Esophagus muscularis mucosa (tissue), 4 donors: Measurements from ENCODE around the gene MINDY3. TPM values are rescaled to one million over a fixed set of nuclear protein-coding genes. Genes with fewer than 3 reads are reported as not detected.
A peak's percentile ranks its signal among the peaks of the same experiment; 100 is the strongest.
"Not testable (repeated sequence)": the region's sequence is repeated elsewhere in the genome, so short reads cannot be mapped to it uniquely, and the experiment has no call there.

Experiments
- DNase-seq: peaks from one replicate; pipeline ENCODE4 v3.0.0-alpha.2; 2017; ENCODE audit errors: extremely low spot score
- H3K27ac ChIP-seq, 4 donors: fragments of 200-600 bp; sonication (generic); replicated peaks in 1 of 4; 1 replicate in 3 of 4; 2 replicates in 1 of 4; pipeline ENCODE4 v1.5.1; 2016 to 2019; ENCODE audit warnings: mild to moderate bottlenecking in 1 of 4
- H3K27me3 ChIP-seq, 4 donors: fragments of 200-600 bp; sonication (generic); one replicate each; pipeline versions ENCODE4 v1.5.1 to v1.6.0; 2016 to 2019
- H3K36me3 ChIP-seq, 4 donors: fragments of 200-600 bp; sonication (generic); one replicate each; pipeline ENCODE4 v1.5.1; 2016 to 2019
- H3K4me1 ChIP-seq, 4 donors: fragments of 200-600 bp; sonication (generic); one replicate each; pipeline ENCODE4 v1.5.1; 2016 to 2019
- H3K4me3 ChIP-seq, 4 donors: fragments of 200-600 bp; sonication (generic); 1 replicate in 2 of 4; 2 replicates in 2 of 4; pipeline ENCODE4 v1.5.1; 2016 to 2019; ENCODE audit warnings: mild to moderate bottlenecking in 4 of 4, moderate library complexity in 1 of 4
- H3K9me3 ChIP-seq, 4 donors: fragments of 200-600 bp; sonication (generic); 1 replicate in 3 of 4; 2 replicates in 1 of 4; pipeline ENCODE4 v1.5.1; 2016 to 2019
- CTCF ChIP-seq, 3 experiments: fragments of 200-600 bp in 2 of 3; fragments of 450-650 bp in 1 of 3; sonication (generic) in 2 of 3; IDR thresholded peaks; one replicate each; pipeline ENCODE4 v1.5.1; 2017 to 2019; ENCODE audit warnings: antibody characterized with exemption in 3 of 3, mild to moderate bottlenecking in 2 of 3, moderate library complexity in 1 of 3
- EP300 ChIP-seq: sonication (generic); formaldehyde crosslinking; IDR thresholded peaks from one replicate; pipeline ENCODE4 v1.6.1; 2017; ENCODE audit warnings: antibody characterized with exemption
- POLR2A ChIP-seq: fragments of 450-650 bp; IDR thresholded peaks from one replicate; pipeline ENCODE4 v1.6.1; 2017; ENCODE audit warnings: antibody characterized with exemption, moderate library complexity, mild to moderate bottlenecking, low read depth
- POLR2AphosphoS5 ChIP-seq, 2 donors: sonication (generic); formaldehyde crosslinking; IDR thresholded peaks; one replicate each; pipeline ENCODE4 v1.6.1; 2017; ENCODE audit warnings: antibody characterized with exemption in 2 of 2
- WGBS: methylation state at CpG from one replicate; pipeline ENCODE4 v1.1.5; 2018; 5-methylcytosine and 5-hydroxymethylcytosine counted together
- intact Hi-C: fragments of 100-400 bp; cut with DNase I; formaldehyde crosslinking; loops from one replicate; pipeline ENCODE4 v1.15.1; 2023
- total RNA-seq, 4 donors: library from RNA; depleted of rRNA; stranded (reverse); fragments of >200 nt; gene quantifications; one replicate each; pipeline versions ENCODE4 v1.1.0 to v1.2.1, GENCODE V29; 2016

The MINDY3 gene
- total RNA-seq, 4 donors from 2014 or later = 23.8 to 34.3 (median 28.4) TPM

- Histone ChIP-seq H3K4me3 (no peak overlapping the region), H3K27ac (no peak overlapping the region), H3K9me3 (no peaks in the 10 kb centered on the region), H3K4me1 (no peaks in the 10 kb centered on the region), H3K27me3 (peaks cover 0 to 35% (median 2%) of the 10 kb centered on the region in 4 donors), H3K36me3 (no peaks in the 10 kb centered on the region)
- TF ChIP-seq EP300 (no peak), CTCF (IDR thresholded peaks at IDR 0.05) (no peak)
- no peak for DNase-seq
- WGBS = 80% methylated on average over 3 of the region's 3 CpGs
- intact Hi-C loops = no loop called here
Observed at GRCh38 chr10:15884447-15884846, 24.1 kb upstream of the MINDY3 start.

- Histone ChIP-seq H3K9me3 (no peaks in the 10 kb centered on the region), H3K27ac (no peak overlapping the region), H3K4me3 (no peak overlapping the region), H3K36me3 (no peaks in the 10 kb centered on the region), H3K27me3 (peaks cover 0 to 40% (median 2%) of the 10 kb centered on the region in 4 donors), H3K4me1 (no peaks in the 10 kb centered on the region)
- WGBS = 68% methylated on average over 1 of the region's 1 CpG
- DNase-seq = no peak
- TF ChIP-seq POLR2A = no peak
- no peak for TF ChIP-seq POLR2AphosphoS5 (IDR thresholded peaks at IDR 0.05)
- no peak for TF ChIP-seq CTCF (IDR thresholded peaks at IDR 0.05)
- TF ChIP-seq EP300 = no peak
- intact Hi-C loops = no loop called here
Observed at GRCh38 chr10:15881542-15881941, 21.2 kb upstream of the MINDY3 start.

DNA sequence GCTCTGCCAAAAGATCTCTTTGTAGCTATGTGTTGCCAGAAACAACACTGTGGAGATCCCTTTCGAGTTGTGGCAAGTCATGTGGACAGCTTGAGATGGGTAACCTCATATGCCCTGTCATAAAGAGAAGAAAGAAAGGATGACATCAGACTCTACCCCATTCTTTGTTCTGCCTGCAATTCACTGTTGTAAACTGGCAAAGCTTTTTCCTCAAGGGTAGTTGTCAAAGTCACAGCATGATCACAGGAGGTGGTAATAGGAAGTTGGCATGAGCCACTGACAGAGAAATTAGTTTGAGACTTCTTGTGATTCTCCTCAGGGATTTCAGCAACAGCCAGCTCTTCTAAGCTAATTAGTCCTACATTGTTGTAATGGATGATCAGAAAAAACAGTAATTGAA, 19.4 kb upstream of the MINDY3 start:
- H3K27ac ChIP-seq = no peak overlapping the region
- WGBS = 28% methylated on average over 1 of the region's 1 CpG
- intact Hi-C loops = no loop called here
- no peaks in the 10 kb centered on the region for H3K36me3 ChIP-seq
- no peak for TF ChIP-seq CTCF (IDR thresholded peaks at IDR 0.05)
- TF ChIP-seq POLR2A = no peak
- no peak for TF ChIP-seq EP300
- no peak for TF ChIP-seq POLR2AphosphoS5 (IDR thresholded peaks at IDR 0.05)
- peaks cover 0 to 23% (median 0%) of the 10 kb centered on the region in 4 donors for H3K27me3 ChIP-seq
- H3K9me3 ChIP-seq = no peaks in the 10 kb centered on the region
- no peak for DNase-seq
- H3K4me3 ChIP-seq = no peak overlapping the region
- H3K4me1 ChIP-seq = no peaks in the 10 kb centered on the region

- Histone ChIP-seq H3K4me3 (no peak overlapping the region), H3K27ac (no peak overlapping the region), H3K9me3 (no peaks in the 10 kb centered on the region), H3K36me3 (no peaks in the 10 kb centered on the region), H3K4me1 (no peaks in the 10 kb centered on the region), H3K27me3 (peaks cover 0 to 22% (median 0%) of the 10 kb centered on the region in 4 donors)
- WGBS = 41% methylated on average over 2 of the region's 2 CpGs
- intact Hi-C loops = no loop called here
- no peak for DNase-seq
- TF ChIP-seq POLR2AphosphoS5 (IDR thresholded peaks at IDR 0.05) (no peak), CTCF (IDR thresholded peaks at IDR 0.05) (peak; percentile 38 to 56 (median 39))
Observed at GRCh38 chr10:15879058-15879457, 18.8 kb upstream of the MINDY3 start.

- intact Hi-C loops = no loop called here
- peaks cover 0 to 6% (median 0%) of the 10 kb centered on the region in 4 donors for H3K9me3 ChIP-seq
- H3K4me1 ChIP-seq = no peaks in the 10 kb centered on the region
- no peaks in the 10 kb centered on the region for H3K36me3 ChIP-seq
- TF ChIP-seq CTCF (IDR thresholded peaks at IDR 0.05) (no peak), EP300 (no peak), POLR2A (no peak), POLR2AphosphoS5 (IDR thresholded peaks at IDR 0.05) (no peak)
- no peak overlapping the region for H3K27ac ChIP-seq
- H3K4me3 ChIP-seq = no peak overlapping the region
- 63% methylated on average over 12 of the region's 14 CpGs for WGBS
- DNase-seq = no peak
- H3K27me3 ChIP-seq = peaks cover 0 to 24% (median 0%) of the 10 kb centered on the region in 4 donors
Observed at GRCh38 chr10:15877836-15878576, 17.7 kb upstream of the MINDY3 start.

DNA sequence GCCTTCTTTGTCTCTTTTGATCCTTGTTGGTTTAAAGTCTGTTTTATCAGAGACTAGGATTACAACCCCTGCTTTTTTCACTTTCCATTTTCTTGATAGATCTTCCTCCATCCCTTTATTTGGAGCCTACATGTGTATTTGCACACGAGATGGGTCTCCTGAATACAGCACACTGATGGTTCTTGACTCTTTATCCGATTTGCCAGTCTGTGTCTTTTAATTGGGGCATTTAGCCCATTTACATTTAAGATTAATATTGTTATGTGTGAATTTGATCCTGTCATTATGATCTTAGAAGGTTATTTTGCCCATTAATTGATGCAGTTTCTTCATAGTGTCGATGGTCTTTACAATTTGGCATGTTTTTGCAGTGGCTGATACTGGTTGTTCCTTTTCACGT, 16.0 kb upstream of the MINDY3 start:
- H3K9me3 ChIP-seq, intact Hi-C loops, DNase-seq, H3K27ac ChIP-seq, H3K4me1 ChIP-seq, H3K4me3 ChIP-seq, H3K36me3 ChIP-seq: not testable (repeated sequence)
- H3K27me3 ChIP-seq = peaks cover 0 to 22% (median 0%) of the 10 kb centered on the region in 4 donors
- WGBS = 84% methylated on average over 4 of the region's 4 CpGs

GRCh38 chr10:15872645-15873044, 12.3 kb upstream of the MINDY3 start:
- H3K36me3 ChIP-seq, H3K27ac ChIP-seq, H3K9me3 ChIP-seq, H3K4me3 ChIP-seq, DNase-seq, H3K4me1 ChIP-seq, intact Hi-C loops: not testable (repeated sequence)
- WGBS = 95% methylated on average over 4 of the region's 4 CpGs
- peaks cover 0 to 35% (median 0%) of the 10 kb centered on the region in 4 donors for H3K27me3 ChIP-seq
